A549 (cell line): ENCODE data around the gene DCAF6. TPM values are rescaled to one million over a fixed set of nuclear protein-coding genes. Genes with fewer than 3 reads are reported as not detected.

Experiments
- ATAC-seq, 2 experiments: fragments of 200-7000 bp in 1 of 2; fragments of >200 bp in 1 of 2; cut with Nextera tagmentation in 1 of 2; cut with Tn5 transposase in 1 of 2; 3 replicates each; pipeline versions ENCODE4 v1.8.0 to v1.9.1; 2018 to 2020; ENCODE audit warnings: mild to moderate bottlenecking in 1 of 2, moderate library complexity in 1 of 2
- CTCF ChIA-PET: fragments of 300-600 bp; sonication (Branson Sonifier 250); formaldehyde crosslinking; extraction: SDS; loops from one replicate; lab custom pipeline; 2021; ENCODE audit warnings: antibody characterized with exemption, inconsistent platforms; lab: Yijun Ruan, JAX
- POLR2A ChIA-PET: fragments of 350-600 bp; formaldehyde crosslinking; extraction: SDS; loops from one replicate; lab custom pipeline; 2021; ENCODE audit warnings: antibody characterized with exemption, inconsistent platforms; lab: Yijun Ruan, JAX
- DNase-seq, 2 experiments: peaks; one replicate each; pipeline versions ENCODE4 v3.0.0 to v3.0.0-alpha.2; 2011 to 2016; ENCODE audit warnings: low read depth in 1 of 2, low spot score in 1 of 2
- FAIRE-seq: peaks from 2 replicates; lab custom pipeline; 2011; peaks lifted over from hg19 to GRCh38; lab: Jason Lieb, UNC
- H3K27ac ChIP-seq, 2 experiments: fragments of >200 bp; sonication (Bioruptor Twin); formaldehyde crosslinking; 3 replicates each; pipeline ENCODE4 v1.5.1; 2016 to 2017
- H3K4me1 ChIP-seq: fragments of >200 bp; sonication (Bioruptor Twin); formaldehyde crosslinking; 3 replicates; pipeline ENCODE4 v1.6.1; 2016
- H3K4me2 ChIP-seq: fragments of >200 bp; sonication (Bioruptor Twin); formaldehyde crosslinking; 3 replicates; pipeline ENCODE4 v1.6.1; 2016
- H3K4me3 ChIP-seq: fragments of >200 bp; sonication (Bioruptor Twin); formaldehyde crosslinking; 3 replicates; pipeline ENCODE4 v1.5.1; 2016
- H3K9me3 ChIP-seq: fragments of >200 bp; sonication (Bioruptor Twin); formaldehyde crosslinking; 3 replicates; pipeline ENCODE4 v1.6.1; 2016
- ATOH8 ChIP-seq: fragments of 250-450 bp; sonication (Bioruptor Pico); IDR thresholded peaks from 2 replicates; pipeline ENCODE4 v1.5.0; 2020; ENCODE audit warnings: low read depth, mild to moderate bottlenecking, moderate library complexity
- BHLHE40 ChIP-seq: IDR thresholded peaks from 2 replicates; pipeline ENCODE4 v1.6.1; 2012; ENCODE audit warnings: low read depth, low read length, inconsistent platforms
- CBX2 ChIP-seq: fragments of 200-600 bp; sonication (generic); IDR thresholded peaks from 2 replicates; pipeline ENCODE4 v1.6.1; 2016; ENCODE audit warnings: low read depth, mild to moderate bottlenecking, borderline replicate concordance
- CHD2 ChIP-seq: fragments of 150-350 bp; IDR thresholded peaks from 2 replicates; pipeline ENCODE4 v1.6.1; 2014; ENCODE audit warnings: low read length; ENCODE audit not compliant: partially characterized antibody
- CTCF ChIP-seq: fragments of >200 bp; sonication (Bioruptor Twin); formaldehyde crosslinking; IDR thresholded peaks from 3 replicates; pipeline ENCODE4 v1.5.1; 2016
- E2F6 ChIP-seq: IDR thresholded peaks from 2 replicates; pipeline ENCODE4 v1.6.1; 2012; ENCODE audit warnings: low read depth, borderline replicate concordance
- EHF ChIP-seq: fragments of 250-450 bp; sonication (Bioruptor Pico); IDR thresholded peaks from 2 replicates; pipeline ENCODE4 v1.5.0; 2020; ENCODE audit warnings: mild to moderate bottlenecking
- EHMT2 ChIP-seq: fragments of 200-600 bp; sonication (generic); IDR thresholded peaks from 2 replicates; pipeline ENCODE4 v1.6.1; 2016; ENCODE audit warnings: antibody characterized with exemption, low read depth, mild to moderate bottlenecking, moderate library complexity
- HOXB13 ChIP-seq: fragments of 250-450 bp; sonication (Bioruptor Pico); IDR thresholded peaks from 2 replicates; pipeline ENCODE4 v1.5.0; 2020; ENCODE audit warnings: low read depth, mild to moderate bottlenecking, moderate library complexity
- JUN ChIP-seq, 2 experiments: fragments of >200 bp; sonication (Bioruptor Twin); formaldehyde crosslinking; IDR thresholded peaks; 2 replicates in 1 of 2; 3 replicates in 1 of 2; pipeline ENCODE4 v1.6.1; 2016 to 2017
- KDM5A ChIP-seq: fragments of 200-600 bp; sonication (generic); IDR thresholded peaks from 2 replicates; pipeline ENCODE4 v1.6.1; 2016; ENCODE audit warnings: antibody characterized with exemption, mild to moderate bottlenecking
- MAZ ChIP-seq: fragments of 150-350 bp; IDR thresholded peaks from 2 replicates; pipeline ENCODE4 v1.6.1; 2014; ENCODE audit warnings: antibody characterized with exemption, low read depth, low read length, borderline replicate concordance
- PBX3 ChIP-seq: IDR thresholded peaks from 2 replicates; pipeline ENCODE4 v1.6.1; 2012
- PHF8 ChIP-seq: fragments of 200-600 bp; sonication (generic); IDR thresholded peaks from 2 replicates; pipeline ENCODE4 v1.6.1; 2016; ENCODE audit warnings: low read depth, mild to moderate bottlenecking, antibody characterized with exemption, moderate library complexity, borderline replicate concordance
- RARB ChIP-seq: fragments of 250-450 bp; sonication (Bioruptor Pico); IDR thresholded peaks from 2 replicates; pipeline ENCODE4 v1.8.0; 2021; ENCODE audit warnings: mild to moderate bottlenecking, moderate library complexity
- REST ChIP-seq: fragments of 200-600 bp; sonication (generic); IDR thresholded peaks from 2 replicates; pipeline ENCODE4 v1.6.1; 2016; ENCODE audit warnings: antibody characterized with exemption, mild to moderate bottlenecking, moderate library complexity
- RFX5 ChIP-seq: fragments of 450-650 bp; IDR thresholded peaks from 2 replicates; pipeline ENCODE4 v1.7.1; 2014; ENCODE audit warnings: antibody characterized with exemption, mild to moderate bottlenecking, moderate library complexity
- RNF2 ChIP-seq: fragments of 200-600 bp; sonication (generic); IDR thresholded peaks from 2 replicates; pipeline ENCODE4 v1.6.1; 2016; ENCODE audit warnings: low read depth, mild to moderate bottlenecking, antibody characterized with exemption, moderate library complexity, borderline replicate concordance
- SREBF2 ChIP-seq: fragments of 450-650 bp; IDR thresholded peaks from 2 replicates; pipeline ENCODE4 v1.6.1; 2014; ENCODE audit warnings: mild to moderate bottlenecking, moderate library complexity
- USF2 ChIP-seq: fragments of 450-650 bp; IDR thresholded peaks from 2 replicates; pipeline ENCODE4 v1.6.1; 2014; ENCODE audit warnings: antibody characterized with exemption
- WGBS: methylation state at CpG from one replicate; pipeline ENCODE4 v1.1.6; 2017; ENCODE audit errors: missing lambda C conversion rate; 5-methylcytosine and 5-hydroxymethylcytosine counted together
- polyA plus RNA-seq, 4 experiments: library from polyadenylated mRNA; depleted of rRNA in 3 of 4; stranded (reverse); fragments of >200 nt; fragmentation: RNase III in 1 of 4; extraction: RNeasy Plus Mini Kit Qiagen cat#74134 plus additional on column Dnase treatment in 1 of 4; gene quantifications; 2 replicates in 3 of 4; 3 replicates in 1 of 4; pipeline ENCODE4 v1.2.3, GENCODE V29; 2011 to 2017

Gene DCAF6
- polyA plus RNA-seq, 2 of the 4 experiments (the other 2 are of a cell fraction) = 39.9 to 74.7 TPM

GRCh38 chr1:168089979-168090337, 153.5 kb downstream of the DCAF6 start (continued):
- no peak for TF ChIP-seq RNF2

GRCh38 chr1:168090395-168090794, 153.9 kb downstream of the DCAF6 start:
- no peak overlapping the region for H3K4me3 ChIP-seq
- TF ChIP-seq PBX3 (no peak), KDM5A (no peak), RFX5 (no peak), CBX2 (no peak), E2F6 (no peak), EHF (CRISPR knock-in tag) (no peak)
- H3K27ac ChIP-seq = no peak overlapping the region
- no peak for ATAC-seq
- no peak overlapping the region for H3K4me2 ChIP-seq
- WGBS = 94% methylated on average over 14 of the region's 14 CpGs
- ChIA-PET POLR2A (no interaction called here), CTCF (interaction anchor here (2.6 to 10.5 kb wide), 3 partner anchors 7 to 14 kb away, joined by 7 to 94 read pairs (median 9); no protein-coding TSS in a partner anchor)
- no peak for DNase-seq
- no peaks in the 10 kb centered on the region for H3K9me3 ChIP-seq
- FAIRE-seq = no peak
- H3K4me1 ChIP-seq = peaks cover 13% of the 10 kb centered on the region

- POLR2A ChIA-PET = no interaction called here
- Histone ChIP-seq H3K27ac (no peak overlapping the region), H3K4me1 (peaks cover 13% of the 10 kb centered on the region), H3K4me2 (no peak overlapping the region), H3K9me3 (no peaks in the 10 kb centered on the region), H3K4me3 (no peak overlapping the region)
- ATAC-seq (no peak), FAIRE-seq (no peak), DNase-seq (no peak)
- WGBS = 91% methylated on average over 9 of the region's 9 CpGs
- TF ChIP-seq EHF (CRISPR knock-in tag) (no peak), CHD2 (no peak), USF2 (no peak), HOXB13 (no peak), SREBF2 (no peak), MAZ (no peak), REST (no peak), JUN (IDR thresholded peaks at IDR 0.05) (no peak), BHLHE40 (no peak), CBX2 (no peak), PHF8 (no peak), EHMT2 (no peak), CTCF (no peak), ATOH8 (CRISPR knock-in tag) (no peak), RARB (CRISPR knock-in tag) (no peak)
- CTCF ChIA-PET = interaction anchor here (0.6 to 10.5 kb wide), 5 partner anchors 8 to 252 kb away, joined by 3 to 94 read pairs (median 7); no protein-coding TSS in a partner anchor
Measured at GRCh38 chr1:168091063-168091462, 154.6 kb downstream of the DCAF6 start.
